Measurements from ENCODE around the gene LDLRAD3. TPM values are rescaled to one million over a fixed set of nuclear protein-coding genes. Genes with fewer than 3 reads are reported as not detected.

Gene LDLRAD3
- total and polyA plus RNA-seq, 12 donors: 0.87 to 5.1 (median 1.7) TPM

GRCh38 chr11:35980686-35981390, 37.0 kb downstream of the LDLRAD3 start:
- ATAC-seq (peak in 7 of 8 donors; percentile 33 to 66 (median 55)), DNase-seq (peak in 1 of 2 donors; percentile 9)
- intact Hi-C loops (cut with DNase I): no loop called here
- 56 to 67% methylated on average over 9 of the region's 9 CpGs for WGBS, 2 donors
- Histone ChIP-seq H3K4me3 (no peak overlapping the region), H3K27me3 (no peaks in the 10 kb centered on the region), H3K36me3 (no peaks in the 10 kb centered on the region), H3K9me3 (peaks cover 0 to 6% (median 0%) of the 10 kb centered on the region in 11 donors), H3K27ac (peak overlapping the region in 7 of 10 donors; percentile 5 to 76 (median 30)), H3K4me1 (peaks cover 0 to 35% (median 8%) of the 10 kb centered on the region in 9 donors)
- TF ChIP-seq, protein P1, sequence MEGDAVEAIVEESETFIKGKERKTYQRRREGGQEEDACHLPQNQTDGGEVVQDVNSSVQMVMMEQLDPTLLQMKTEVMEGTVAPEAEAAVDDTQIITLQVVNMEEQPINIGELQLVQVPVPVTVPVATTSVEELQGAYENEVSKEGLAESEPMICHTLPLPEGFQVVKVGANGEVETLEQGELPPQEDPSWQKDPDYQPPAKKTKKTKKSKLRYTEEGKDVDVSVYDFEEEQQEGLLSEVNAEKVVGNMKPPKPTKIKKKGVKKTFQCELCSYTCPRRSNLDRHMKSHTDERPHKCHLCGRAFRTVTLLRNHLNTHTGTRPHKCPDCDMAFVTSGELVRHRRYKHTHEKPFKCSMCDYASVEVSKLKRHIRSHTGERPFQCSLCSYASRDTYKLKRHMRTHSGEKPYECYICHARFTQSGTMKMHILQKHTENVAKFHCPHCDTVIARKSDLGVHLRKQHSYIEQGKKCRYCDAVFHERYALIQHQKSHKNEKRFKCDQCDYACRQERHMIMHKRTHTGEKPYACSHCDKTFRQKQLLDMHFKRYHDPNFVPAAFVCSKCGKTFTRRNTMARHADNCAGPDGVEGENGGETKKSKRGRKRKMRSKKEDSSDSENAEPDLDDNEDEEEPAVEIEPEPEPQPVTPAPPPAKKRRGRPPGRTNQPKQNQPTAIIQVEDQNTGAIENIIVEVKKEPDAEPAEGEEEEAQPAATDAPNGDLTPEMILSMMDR (IDR thresholded peaks at IDR 0.05): no peak

- H3K27ac ChIP-seq: peak overlapping the region in 5 of 10 donors; percentile 5 to 65 (median 30)
- intact Hi-C loops (cut with DNase I): no loop called here
- 67 to 71% methylated on average over 7 of the region's 7 CpGs for WGBS, 2 donors
Observed at GRCh38 chr11:35981581-35981980, 37.7 kb downstream of the LDLRAD3 start.

GRCh38 chr11:35982061-35982460, 38.2 kb downstream of the LDLRAD3 start:
- intact Hi-C loops (cut with DNase I): no loop called here
- Histone ChIP-seq H3K9me3 (peaks cover 0 to 1% (median 0%) of the 10 kb centered on the region in 11 donors), H3K27ac (peak overlapping the region in 3 of 10 donors; percentile 5 to 65 (median 61)), H3K4me3 (no peak overlapping the region), H3K4me1 (peaks cover 0 to 35% (median 8%) of the 10 kb centered on the region in 9 donors), H3K36me3 (no peaks in the 10 kb centered on the region), H3K27me3 (no peaks in the 10 kb centered on the region)
- ATAC-seq: no peak
- no peak for DNase-seq
- TF ChIP-seq, protein P1 (IDR thresholded peaks at IDR 0.05): no peak
- 81 to 90% methylated on average over 8 of the region's 8 CpGs for WGBS, 2 donors

More at GRCh38 chr11:35981581-35981980, 37.7 kb downstream of the LDLRAD3 start:
- Histone ChIP-seq H3K4me3 (no peak overlapping the region), H3K9me3 (peaks cover 0 to 6% (median 0%) of the 10 kb centered on the region in 11 donors), H3K4me1 (peaks cover 0 to 35% (median 8%) of the 10 kb centered on the region in 9 donors), H3K36me3 (no peaks in the 10 kb centered on the region), H3K27me3 (no peaks in the 10 kb centered on the region)
- DNase-seq (peak in 1 of 2 donors; percentile 14), ATAC-seq (peak in 5 of 8 donors; percentile 32 to 65 (median 47))
- TF ChIP-seq, protein P1 (IDR thresholded peaks at IDR 0.05): no peak

DNA sequence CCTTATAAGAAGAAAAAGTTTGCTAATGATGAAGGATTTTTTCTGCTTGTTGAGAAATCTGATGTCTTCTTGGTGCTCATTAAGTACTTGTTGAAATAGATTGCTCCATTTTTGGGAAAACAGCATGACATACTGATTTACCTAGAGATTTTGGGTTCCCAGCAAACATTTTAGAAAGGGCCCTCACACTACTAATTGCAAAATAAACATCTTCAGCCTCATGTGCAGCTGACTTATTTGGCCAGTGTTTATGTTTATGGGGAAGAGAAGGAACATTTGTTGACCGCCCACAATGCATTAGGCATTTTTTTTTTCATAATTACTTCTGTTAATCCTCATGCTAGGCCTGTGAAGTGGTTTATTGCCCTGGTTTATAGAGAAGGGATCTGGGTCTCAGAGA, 40.1 kb downstream of the LDLRAD3 start:
- Histone ChIP-seq H3K36me3 (no peaks in the 10 kb centered on the region), H3K4me3 (no peak overlapping the region), H3K9me3 (peaks cover 0 to 6% (median 0%) of the 10 kb centered on the region in 11 donors), H3K27me3 (no peaks in the 10 kb centered on the region), H3K27ac (no peak overlapping the region), H3K4me1 (peaks cover 0 to 33% (median 8%) of the 10 kb centered on the region in 9 donors)
- TF ChIP-seq, protein P1 (IDR thresholded peaks at IDR 0.05): no peak
- ATAC-seq (no peak), DNase-seq (no peak)
- 98 to 100% methylated on average over 1 of the region's 1 CpG for WGBS, 2 donors
- intact Hi-C loops (cut with DNase I): no loop called here
